Keratinocyte (primary cell): Measurements from ENCODE around the gene KHDRBS1. TPM values are rescaled to one million over a fixed set of nuclear protein-coding genes. Genes with fewer than 3 reads are reported as not detected.

Source experiments
- DNase-seq: peaks from one replicate; pipeline ENCODE4 v3.0.0-alpha.2; 2011; ENCODE audit warnings: low read depth, missing footprints, low spot score
- FAIRE-seq: peaks from 2 replicates; lab custom pipeline; 2011; peaks lifted over from hg19 to GRCh38; lab: Jason Lieb, UNC
- H2AFZ ChIP-seq: 2 replicates; pipeline ENCODE4 v1.6.0; 2012; ENCODE audit warnings: low read length, control low read depth, inconsistent platforms; ENCODE audit not compliant: control insufficient read depth
- H3K27ac ChIP-seq: 2 replicates; pipeline ENCODE4 v1.5.1; 2011; ENCODE audit warnings: low read length; ENCODE audit not compliant: control insufficient read depth, insufficient read depth
- H3K27me3 ChIP-seq: 3 replicates; pipeline ENCODE4 v1.6.0; 2011; ENCODE audit warnings: low read length; ENCODE audit not compliant: control insufficient read depth, insufficient read depth; ENCODE audit errors: extremely low read depth
- H3K36me3 ChIP-seq, 2 experiments: 2 replicates in 1 of 2; 3 replicates in 1 of 2; pipeline ENCODE4 v1.5.1; 2011; ENCODE audit warnings: low read length in 2 of 2, mild to moderate bottlenecking in 1 of 2; ENCODE audit not compliant: control insufficient read depth in 2 of 2, insufficient read depth in 2 of 2; ENCODE audit errors: extremely low read depth in 1 of 2
- H3K4me1 ChIP-seq: 3 replicates; pipeline ENCODE4 v1.5.1; 2011; ENCODE audit warnings: low read length; ENCODE audit not compliant: control insufficient read depth, insufficient read depth; ENCODE audit errors: extremely low read depth
- H3K4me2 ChIP-seq: 3 replicates; pipeline ENCODE4 v1.6.0; 2011; ENCODE audit warnings: low read depth, low read length; ENCODE audit not compliant: control insufficient read depth, insufficient read depth; ENCODE audit errors: extremely low read depth
- H3K4me3 ChIP-seq, 3 experiments: fragments of 200-600 bp in 1 of 3; sonication (generic) in 1 of 3; 2 replicates in 2 of 3; 3 replicates in 1 of 3; pipeline ENCODE4 v1.5.1; 2011 to 2016; ENCODE audit warnings: low read length in 3 of 3, mild to moderate bottlenecking in 3 of 3, control low read depth in 2 of 3, inconsistent platforms in 1 of 3, low read depth in 1 of 3, mixed read lengths in 1 of 3, mixed run types in 1 of 3, moderate library complexity in 1 of 3; ENCODE audit not compliant: control insufficient read depth in 2 of 3, insufficient read depth in 2 of 3; ENCODE audit errors: extremely low read depth in 1 of 3
- H3K79me2 ChIP-seq: 2 replicates; pipeline ENCODE4 v1.6.0; 2012; ENCODE audit warnings: low read length; ENCODE audit not compliant: control insufficient read depth, insufficient read depth
- H3K9ac ChIP-seq: 3 replicates; pipeline ENCODE4 v1.6.0; 2011; ENCODE audit warnings: low read length; ENCODE audit not compliant: control insufficient read depth, insufficient read depth; ENCODE audit errors: extremely low read depth
- H3K9me1 ChIP-seq: 3 replicates; pipeline ENCODE4 v1.6.0; 2011; ENCODE audit warnings: low read length; ENCODE audit not compliant: control insufficient read depth, insufficient read depth; ENCODE audit errors: extremely low read depth
- H3K9me3 ChIP-seq: 2 replicates; pipeline ENCODE4 v1.5.1; 2012; ENCODE audit warnings: low read depth, low read length; ENCODE audit not compliant: control insufficient read depth
- H4K20me1 ChIP-seq: 3 replicates; pipeline ENCODE4 v1.6.0; 2011; ENCODE audit warnings: low read length; ENCODE audit not compliant: control insufficient read depth, insufficient read depth; ENCODE audit errors: extremely low read depth
- CTCF ChIP-seq, 3 experiments: IDR thresholded peaks in 1 of 3; conservative IDR thresholded peaks in 1 of 3; optimal IDR thresholded peaks in 1 of 3; 2 replicates in 2 of 3; 3 replicates in 1 of 3; pipeline versions ENCODE3 to v1.5.1; 2011; ENCODE audit warnings: low read length in 3 of 3, mild to moderate bottlenecking in 3 of 3, moderate library complexity in 2 of 3, control low read depth in 1 of 3, inconsistent platforms in 1 of 3; ENCODE audit not compliant: insufficient read depth in 2 of 3; ENCODE audit errors: extremely low read depth in 1 of 3
- EZH2 ChIP-seq: IDR thresholded peaks from one replicate; pipeline ENCODE4 v1.6.1; 2012; ENCODE audit warnings: inconsistent platforms, mild to moderate bottlenecking, low read length, moderate library complexity
- dilution Hi-C: fragments of 300-500 bp; cut with MboI; formaldehyde crosslinking; loops from one replicate; pipeline ENCODE4 v1.7.0; 2020; ENCODE audit warnings: low sequenced_read_pairs; ENCODE audit not compliant: extremely low pct_ligation_motif_present
- polyA plus RNA-seq, 5 experiments: library from polyadenylated mRNA; depleted of rRNA in 3 of 5; stranded (reverse) in 3 of 5; stranded (forward) in 1 of 5; unstranded in 1 of 5; fragments of >200 nt; gene quantifications; 1 replicate in 1 of 5; 2 replicates in 3 of 5; 3 replicates in 1 of 5; pipeline versions ENCODE4 v1.2.1 to v1.2.3, GENCODE V29; 2011 to 2012; ENCODE audit warnings: missing spikeins in 2 of 5, low read depth in 1 of 5, low replicate concordance in 1 of 5

Gene KHDRBS1
- polyA plus RNA-seq, 1 donor (not counting 4 experiments of a cell fraction or from before 2014, with no cell fraction given) = 54.7 TPM

GRCh38 chr1:32047701-32048100, 34.0 kb downstream of the KHDRBS1 start:
- Histone ChIP-seq H3K4me3 (no peak overlapping the region), H3K36me3 (peaks cover 33 to 38% of the 10 kb centered on the region in 2 experiments), H3K27me3 (no peaks in the 10 kb centered on the region), H2AFZ (no peak overlapping the region), H3K79me2 (peaks cover 5% of the 10 kb centered on the region), H3K9ac (no peak overlapping the region), H4K20me1 (no peaks in the 10 kb centered on the region), H3K4me1 (no peaks in the 10 kb centered on the region), H3K9me3 (no peaks in the 10 kb centered on the region), H3K27ac (no peak overlapping the region), H3K4me2 (no peak overlapping the region), H3K9me1 (no peaks in the 10 kb centered on the region)
- DNase-seq (no peak), FAIRE-seq (no peak)
- dilution Hi-C loops = no loop called here
- no peak for TF ChIP-seq CTCF (optimal IDR thresholded peaks at IDR 0.05 in 1 of 3, IDR thresholded peaks at IDR 0.05 in 1 of 3, conservative IDR thresholded peaks at IDR 0.05 in 1 of 3; ENCODE audit: extremely low read depth in 1 of 3, insufficient read depth in 2 of 3, low read length in 3 of 3)
- no peak for TF ChIP-seq EZH2

- DNase-seq (no peak), FAIRE-seq (no peak)
- Histone ChIP-seq H3K27me3 (no peaks in the 10 kb centered on the region), H3K4me2 (no peak overlapping the region), H3K9ac (no peak overlapping the region), H3K79me2 (peaks cover 5% of the 10 kb centered on the region), H3K9me3 (no peaks in the 10 kb centered on the region), H3K4me3 (no peak overlapping the region), H3K9me1 (no peaks in the 10 kb centered on the region), H2AFZ (no peak overlapping the region), H3K36me3 (peaks cover 33 to 40% of the 10 kb centered on the region in 2 experiments), H3K4me1 (no peaks in the 10 kb centered on the region), H3K27ac (no peak overlapping the region), H4K20me1 (no peaks in the 10 kb centered on the region)
- dilution Hi-C loops = no loop called here
- TF ChIP-seq EZH2 (no peak), CTCF (optimal IDR thresholded peaks at IDR 0.05 in 1 of 3, IDR thresholded peaks at IDR 0.05 in 1 of 3, conservative IDR thresholded peaks at IDR 0.05 in 1 of 3; ENCODE audit: extremely low read depth in 1 of 3, insufficient read depth in 2 of 3, low read length in 3 of 3) (no peak)
Observed at GRCh38 chr1:32048440-32048839, 34.8 kb downstream of the KHDRBS1 start.
